ENCODE results near the gene PRKCB. TPM values are rescaled to one million over a fixed set of nuclear protein-coding genes. Genes with fewer than 3 reads are reported as not detected.

PRKCB gene
- total and polyA plus RNA-seq, 2 of the 8 experiments (the other 6 are each of a cell fraction or from before 2014, with no cell fraction given) = 7.1 to 12.1 TPM

DNA sequence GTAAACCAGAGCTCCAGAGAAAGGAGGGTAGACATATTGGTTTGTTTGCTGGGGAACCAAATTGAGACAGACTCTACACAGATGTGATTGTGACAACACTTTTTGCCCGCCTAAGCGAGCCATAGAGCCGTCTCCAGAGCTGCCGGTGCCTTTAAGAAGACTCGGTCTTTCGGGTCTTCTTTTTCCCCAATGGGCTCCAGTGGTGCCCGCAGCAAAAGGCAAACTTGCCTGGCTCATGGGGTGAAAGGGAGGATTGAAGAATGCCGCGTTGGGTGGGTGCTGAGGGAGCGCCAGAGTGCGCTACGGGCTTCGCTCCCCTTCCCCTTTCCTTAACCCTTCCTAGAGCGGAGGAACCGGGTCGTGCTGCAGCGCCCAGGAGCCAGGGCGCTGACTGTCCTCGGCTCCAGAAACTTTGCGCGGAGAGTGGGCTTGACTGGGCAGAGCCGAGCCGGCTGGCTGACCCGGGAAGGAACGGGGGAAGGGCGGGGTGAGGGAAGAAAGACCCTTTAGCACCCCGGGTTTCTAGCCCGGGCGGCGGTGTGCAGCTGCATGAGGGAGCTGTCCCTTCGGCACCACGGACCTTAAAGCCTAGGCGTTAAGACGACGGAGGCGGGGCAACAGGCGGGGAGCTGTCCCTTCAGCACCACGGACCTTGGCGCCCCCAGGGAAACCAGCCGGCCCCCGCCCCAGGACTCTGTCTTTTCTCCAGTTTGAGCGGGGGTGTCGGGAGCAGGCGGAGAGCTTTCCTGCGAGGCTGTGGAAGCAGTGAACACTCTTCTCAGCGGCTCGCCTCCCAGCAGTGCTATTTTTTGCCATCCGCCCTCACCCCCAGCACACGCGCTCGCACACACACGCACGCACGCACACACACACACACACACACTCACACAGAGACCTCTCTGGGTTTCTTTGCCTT, 419.9 kb downstream of the PRKCB start, which contains the start of gene CACNG3 (continued):
- TF ChIP-seq, protein P1, sequence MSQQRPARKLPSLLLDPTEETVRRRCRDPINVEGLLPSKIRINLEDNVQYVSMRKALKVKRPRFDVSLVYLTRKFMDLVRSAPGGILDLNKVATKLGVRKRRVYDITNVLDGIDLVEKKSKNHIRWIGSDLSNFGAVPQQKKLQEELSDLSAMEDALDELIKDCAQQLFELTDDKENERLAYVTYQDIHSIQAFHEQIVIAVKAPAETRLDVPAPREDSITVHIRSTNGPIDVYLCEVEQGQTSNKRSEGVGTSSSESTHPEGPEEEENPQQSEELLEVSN (IDR thresholded peaks at IDR 0.05) = peak; percentile 70
- TF ChIP-seq BCL11A (IDR thresholded peaks at IDR 0.05; ENCODE audit: low read depth in 2 of 2, low read length in 2 of 2) (no peak), TAF1 (IDR thresholded peaks at IDR 0.05; ENCODE audit: low read depth, low read length) (no peak), TEAD4 (IDR thresholded peaks at IDR 0.05; ENCODE audit: low read depth, low read length) (no peak), SP2 (IDR thresholded peaks at IDR 0.05; ENCODE audit: low read length) (no peak), NANOG (IDR thresholded peaks at IDR 0.05; ENCODE audit: insufficient read depth, low read depth, low read length, poor library complexity, severe bottlenecking) (no peak), MAFK (IDR thresholded peaks at IDR 0.05; ENCODE audit: low read depth, low read length) (no peak), POU5F1 (IDR thresholded peaks at IDR 0.05; ENCODE audit: low read depth, low read length) (no peak), PHF8 (conservative IDR thresholded peaks at IDR 0.05; ENCODE audit: low read depth, low read length) (no peak), ASH2L (IDR thresholded peaks at IDR 0.05; ENCODE audit: low read length) (no peak), ZNF274 (IDR thresholded peaks at IDR 0.05; ENCODE audit: borderline replicate concordance, extremely low read depth, low read length) (no peak), EP300 (IDR thresholded peaks at IDR 0.05; ENCODE audit: borderline replicate concordance in 1 of 2, low read depth in 2 of 2, low read length in 2 of 2) (no peak), SP4 (IDR thresholded peaks at IDR 0.05; ENCODE audit: low read length) (0 out of 2 replicates have a peak, but pooled peaks have one; percentile 28), KDM5A (IDR thresholded peaks at IDR 0.05; ENCODE audit: low read length) (no peak), SUZ12 (IDR thresholded peaks at IDR 0.05; ENCODE audit: low read length) (no peak), SRF (IDR thresholded peaks at IDR 0.05; ENCODE audit: low read depth, low read length) (no peak)
- TF ChIP-seq, protein P2, sequence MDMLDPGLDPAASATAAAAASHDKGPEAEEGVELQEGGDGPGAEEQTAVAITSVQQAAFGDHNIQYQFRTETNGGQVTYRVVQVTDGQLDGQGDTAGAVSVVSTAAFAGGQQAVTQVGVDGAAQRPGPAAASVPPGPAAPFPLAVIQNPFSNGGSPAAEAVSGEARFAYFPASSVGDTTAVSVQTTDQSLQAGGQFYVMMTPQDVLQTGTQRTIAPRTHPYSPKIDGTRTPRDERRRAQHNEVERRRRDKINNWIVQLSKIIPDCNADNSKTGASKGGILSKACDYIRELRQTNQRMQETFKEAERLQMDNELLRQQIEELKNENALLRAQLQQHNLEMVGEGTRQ (IDR thresholded peaks at IDR 0.05; ENCODE audit: low read length) = no peak
- TF ChIP-seq, protein P3, sequence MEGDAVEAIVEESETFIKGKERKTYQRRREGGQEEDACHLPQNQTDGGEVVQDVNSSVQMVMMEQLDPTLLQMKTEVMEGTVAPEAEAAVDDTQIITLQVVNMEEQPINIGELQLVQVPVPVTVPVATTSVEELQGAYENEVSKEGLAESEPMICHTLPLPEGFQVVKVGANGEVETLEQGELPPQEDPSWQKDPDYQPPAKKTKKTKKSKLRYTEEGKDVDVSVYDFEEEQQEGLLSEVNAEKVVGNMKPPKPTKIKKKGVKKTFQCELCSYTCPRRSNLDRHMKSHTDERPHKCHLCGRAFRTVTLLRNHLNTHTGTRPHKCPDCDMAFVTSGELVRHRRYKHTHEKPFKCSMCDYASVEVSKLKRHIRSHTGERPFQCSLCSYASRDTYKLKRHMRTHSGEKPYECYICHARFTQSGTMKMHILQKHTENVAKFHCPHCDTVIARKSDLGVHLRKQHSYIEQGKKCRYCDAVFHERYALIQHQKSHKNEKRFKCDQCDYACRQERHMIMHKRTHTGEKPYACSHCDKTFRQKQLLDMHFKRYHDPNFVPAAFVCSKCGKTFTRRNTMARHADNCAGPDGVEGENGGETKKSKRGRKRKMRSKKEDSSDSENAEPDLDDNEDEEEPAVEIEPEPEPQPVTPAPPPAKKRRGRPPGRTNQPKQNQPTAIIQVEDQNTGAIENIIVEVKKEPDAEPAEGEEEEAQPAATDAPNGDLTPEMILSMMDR (IDR thresholded peaks at IDR 0.05; ENCODE audit: control extremely low read depth in 1 of 3, insufficient read depth in 1 of 3, low read depth in 1 of 3, low read length in 3 of 3) = no peak
